Motor neuron (in vitro differentiated cells): Measurements from ENCODE around the gene ETS1. TPM values are rescaled to one million over a fixed set of nuclear protein-coding genes. Genes with fewer than 3 reads are reported as not detected.
"Not testable (repeated sequence)": the region's sequence is repeated elsewhere in the genome, so short reads cannot be mapped to it uniquely, and the experiment has no call there.

Source experiments
- ATAC-seq, 8 experiments: fragments of 200-7000 bp; cut with Tn5 transposase; replicated peaks in 6 of 8; 2 replicates each; pipeline ENCODE4 v1.8.0; 2021; ENCODE audit warnings: mild to moderate bottlenecking in 8 of 8, moderate library complexity in 8 of 8
- H3K27ac ChIP-seq, 2 donors: fragments of 250-450 bp; sonication (Bioruptor Pico); 2 replicates each; pipeline ENCODE4 v1.9.0; 2021; ENCODE audit warnings: antibody characterized with exemption in 2 of 2, mild to moderate bottlenecking in 2 of 2, moderate library complexity in 1 of 2
- H3K4me1 ChIP-seq, 2 donors: fragments of 250-450 bp; sonication (Bioruptor Pico); replicated peaks in 1 of 2; 2 replicates each; pipeline ENCODE4 v1.6.1; 2021; ENCODE audit warnings: antibody characterized with exemption in 2 of 2, mild to moderate bottlenecking in 2 of 2, moderate library complexity in 1 of 2
- H3K4me3 ChIP-seq, 5 donors: fragments of 250-450 bp; sonication (Bioruptor Pico); 2 replicates each; pipeline ENCODE4 v1.9.0; 2021; ENCODE audit warnings: antibody characterized with exemption in 5 of 5, mild to moderate bottlenecking in 5 of 5, moderate library complexity in 4 of 5
- WGBS, 10 experiments: fragments of 450-650 bp; shearing (Covaris generic); methylation state at CpG; one replicate each; pipeline ENCODE4 v1.0.0; 2022; 5-methylcytosine and 5-hydroxymethylcytosine counted together
- in situ Hi-C, 9 experiments: fragments of 400-800 bp; cut with MboI; loops; one replicate each; pipeline ENCODE4 v1.15.0; 2021; ENCODE audit warnings: low sequenced_read_pairs in 9 of 9, low pct_unique_long_range_greater_than_20kb in 2 of 9; ENCODE audit not compliant: unreplicated experiment in 9 of 9
- total RNA-seq, 8 experiments: library from RNA; unstranded; fragments of 300-600 nt; gene quantifications; 2 replicates each; pipeline versions ENCODE4 v1.2.3 to v1.2.4, GENCODE V29; 2022

ETS1 gene
- total RNA-seq, 8 experiments from 2014 or later, result 0.11 to 18.4 (median 3.4) TPM

DNA sequence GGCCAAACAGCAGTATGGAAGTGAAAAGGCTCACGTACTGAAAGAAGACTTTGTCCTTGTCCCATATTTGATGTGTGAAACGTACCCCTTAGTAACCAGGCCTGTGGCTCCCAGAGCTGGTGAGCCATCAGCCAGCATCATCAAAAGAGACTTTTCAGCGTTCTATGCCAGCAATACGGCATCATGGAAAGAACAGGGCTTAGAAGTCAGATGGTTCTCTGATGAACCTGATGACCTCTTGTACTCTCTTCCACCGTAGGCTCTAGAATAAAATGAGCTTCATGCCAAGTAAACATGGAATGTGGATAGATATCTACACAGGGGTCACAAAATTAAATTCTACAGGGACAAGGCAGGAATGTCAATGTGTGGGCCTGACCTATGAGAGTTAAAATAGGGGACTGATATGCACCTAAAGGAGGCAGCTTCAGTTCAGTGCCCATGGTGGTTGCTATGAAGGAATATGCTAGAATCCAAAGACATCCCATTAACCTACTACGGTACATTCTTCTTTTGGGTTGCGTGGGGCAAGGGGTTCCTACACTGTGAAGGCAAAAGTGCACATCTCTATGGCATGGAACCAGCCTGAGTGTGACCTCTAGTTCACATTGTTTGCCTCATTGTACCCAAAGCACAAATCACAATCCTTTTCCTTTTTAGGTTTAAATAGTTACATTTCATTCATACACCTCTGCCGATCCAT is 130.6 kb downstream of the ETS1 start:
- in situ Hi-C loops, result loop anchor here in 1 of 9 experiments (25.0 kb wide), 1 partner anchor 169 kb away; no protein-coding TSS in a partner anchor
- no peak for ATAC-seq
- H3K4me3 ChIP-seq, result no peak overlapping the region
- WGBS, 10 experiments, result 84 to 100% (median 89%) methylated on average over 2 to 5 of the region's 8 CpGs; no CpG with 5 or more reads in 1 of the 10 experiments
- H3K27ac ChIP-seq, result no peak overlapping the region
- no peaks in the 10 kb centered on the region for H3K4me1 ChIP-seq

DNA sequence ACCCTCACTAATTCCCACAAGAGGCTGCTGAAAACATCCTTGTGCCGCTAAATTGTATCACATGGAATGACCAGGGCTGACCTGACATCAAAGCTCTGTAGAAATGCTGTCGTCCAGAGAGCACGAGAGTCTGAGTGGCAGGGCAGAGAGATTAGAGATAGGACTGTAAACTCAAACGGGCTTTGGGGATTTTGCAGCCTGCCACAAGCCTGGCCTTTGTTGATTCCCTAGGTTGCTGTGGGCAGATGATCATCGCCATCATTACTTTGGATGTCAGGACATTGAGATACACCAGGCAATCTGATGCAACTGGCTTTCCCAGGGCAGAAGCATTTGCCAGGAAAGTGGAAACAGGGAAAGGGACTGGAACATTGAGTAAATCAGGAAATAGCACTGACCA is 131.6 kb downstream of the ETS1 start:
- ATAC-seq, result no peak

DNA sequence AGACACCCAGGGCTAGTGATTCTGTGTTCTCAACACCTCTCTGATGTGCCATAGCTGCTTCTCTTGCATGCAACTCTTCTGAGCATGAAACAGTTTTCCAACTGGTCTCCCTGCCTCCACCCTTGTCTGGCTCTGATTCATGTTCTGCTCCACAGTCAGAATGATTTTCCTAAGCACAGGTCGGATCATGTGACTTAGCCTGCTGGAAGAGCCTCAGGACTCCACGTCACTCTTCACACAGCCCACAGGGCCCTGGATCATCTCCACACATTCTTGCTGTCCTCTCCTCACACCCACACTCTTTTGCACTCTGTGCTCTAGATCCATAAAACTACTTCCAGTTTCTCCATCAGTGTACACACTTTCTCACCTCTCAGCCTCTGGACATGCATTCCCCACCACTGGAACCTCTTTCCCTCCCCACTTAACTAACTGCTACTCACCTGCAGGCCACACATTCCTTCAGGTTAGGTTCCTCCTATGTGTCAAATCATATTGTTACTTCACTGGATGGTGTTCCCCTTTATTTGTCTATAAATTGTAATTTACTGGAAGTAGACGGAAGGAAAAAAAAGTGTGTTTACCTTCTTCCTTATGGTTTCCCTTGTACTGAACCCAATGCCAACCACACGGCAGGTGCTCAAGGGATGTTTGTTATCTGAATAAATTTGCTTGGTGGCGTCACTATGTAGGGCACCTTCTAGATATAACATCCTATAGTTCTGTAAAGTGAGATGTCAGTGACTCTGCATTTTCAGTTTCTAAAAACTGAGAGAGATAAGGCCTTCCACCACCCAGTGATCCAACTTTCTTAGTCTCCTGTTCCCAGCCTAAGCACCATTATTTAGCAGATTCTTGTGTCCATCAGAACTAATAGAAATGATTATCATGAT is 133.7 kb downstream of the ETS1 start:
- no peak overlapping the region for H3K27ac ChIP-seq
- 64 to 100% (median 81%) methylated on average over 1 to 4 of the region's 5 CpGs; no CpG with 5 or more reads in 1 of the 10 experiments for WGBS, 10 experiments

More for the DNA sequence above, 131.6 kb downstream of the ETS1 start:
- in situ Hi-C loops, result loop anchor here in 1 of 9 experiments (25.0 kb wide), 1 partner anchor 168 kb away; no protein-coding TSS in a partner anchor
- no peaks in the 10 kb centered on the region for H3K4me1 ChIP-seq
- 67 to 100% (median 88%) methylated on average over 1 to 5 of the region's 5 CpGs; no CpG with 5 or more reads in 6 of the 10 experiments for WGBS, 10 experiments
- H3K4me3 ChIP-seq, result no peak overlapping the region
- H3K27ac ChIP-seq, result no peak overlapping the region

DNA sequence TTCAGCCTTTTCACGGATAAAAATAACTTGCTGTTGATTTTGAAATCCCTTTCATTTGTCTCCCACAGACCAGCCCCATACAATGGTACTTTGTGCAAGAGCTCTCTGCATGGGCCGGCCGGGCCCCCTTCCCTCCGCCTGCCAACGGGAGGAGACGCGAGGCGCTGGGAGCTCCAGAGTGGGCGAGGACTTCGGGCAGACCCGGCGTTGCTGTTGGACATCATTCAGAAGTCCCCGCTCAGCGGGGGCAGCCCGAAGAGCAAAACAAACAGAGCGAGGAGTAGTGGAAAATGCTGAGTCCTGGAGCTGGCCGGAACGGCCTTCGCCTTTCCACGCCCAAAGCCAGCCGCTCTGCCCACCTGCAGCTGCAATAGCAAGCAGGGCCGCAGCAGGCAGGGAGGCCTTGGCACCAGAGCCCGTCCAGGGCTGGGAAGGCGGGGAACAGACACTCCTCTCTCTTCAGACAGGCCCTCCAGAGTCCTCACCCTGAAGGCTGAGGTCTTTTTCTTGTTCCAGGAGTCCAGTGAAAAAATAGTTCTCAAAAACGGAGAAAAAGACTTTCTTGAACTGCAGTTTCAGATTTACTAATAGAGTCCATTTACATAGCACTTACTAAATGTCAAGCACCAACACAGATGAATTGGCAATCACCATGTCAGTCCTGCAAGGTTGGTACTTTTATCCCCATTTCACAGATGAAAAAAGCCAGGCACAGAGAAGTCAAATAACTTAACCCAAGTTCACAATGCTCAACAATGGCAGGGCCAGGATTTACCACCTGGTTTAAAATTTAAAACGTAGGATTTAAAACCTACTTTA is 135.5 kb downstream of the ETS1 start:
- in situ Hi-C loops, result loop anchor here in 1 of 9 experiments (25.0 kb wide), 1 partner anchor 165 kb away; no protein-coding TSS in a partner anchor
- Histone ChIP-seq H3K4me1 (no peaks in the 10 kb centered on the region), H3K27ac (no peak overlapping the region), H3K4me3 (no peak overlapping the region)
- 25 to 92% (median 73%) methylated on average over 1 to 15 of the region's 26 CpGs; no CpG with 5 or more reads in 2 of the 10 experiments for WGBS, 10 experiments
- peak in 7 of 8 experiments; percentile 54 to 95 (median 78) for ATAC-seq

More for the DNA sequence above, 133.7 kb downstream of the ETS1 start:
- in situ Hi-C loops, result loop anchor here in 1 of 9 experiments (25.0 kb wide), 1 partner anchor 166 kb away; no protein-coding TSS in a partner anchor
- ATAC-seq, result peak; percentile 59 to 96 (median 78)
- Histone ChIP-seq H3K4me3 (no peak overlapping the region), H3K4me1 (no peaks in the 10 kb centered on the region)

DNA sequence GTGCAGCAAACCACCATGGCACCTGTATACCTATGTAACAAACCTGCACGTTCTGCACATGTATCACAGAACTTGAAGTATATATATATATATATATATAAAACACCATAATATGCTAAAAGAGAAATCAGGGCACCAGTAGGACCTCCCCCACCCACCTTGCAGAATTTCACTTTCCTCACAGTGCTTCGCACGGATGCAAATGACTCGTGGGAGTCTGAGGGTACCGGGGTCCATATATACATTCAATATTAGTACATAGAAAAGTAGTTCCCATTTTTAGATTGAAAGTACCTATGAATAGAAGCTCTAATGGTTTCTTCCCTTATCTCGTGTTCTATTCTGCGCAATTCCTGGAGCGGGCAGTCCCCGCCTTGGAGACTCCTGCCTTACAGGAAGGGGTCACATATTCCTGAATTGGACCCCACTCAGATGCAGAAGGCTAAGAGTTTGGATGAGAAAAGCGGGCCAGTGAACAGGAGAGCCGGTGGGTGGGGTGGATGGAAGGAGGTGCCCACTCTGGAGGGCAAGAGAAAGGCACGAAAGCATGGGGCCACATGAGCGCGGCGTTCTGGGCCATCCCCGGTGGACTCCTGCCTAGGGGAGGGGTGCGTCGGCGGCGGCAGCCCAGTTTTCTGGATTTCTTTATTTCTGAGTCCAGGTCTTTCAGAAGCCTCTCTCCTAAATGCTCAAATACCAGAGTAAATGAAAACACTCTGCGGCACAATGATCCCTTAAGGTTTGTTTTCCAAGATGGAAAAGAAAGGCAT is 136.3 kb downstream of the ETS1 start:
- in situ Hi-C loops, result loop anchor here in 1 of 9 experiments (25.0 kb wide), 1 partner anchor 164 kb away; no protein-coding TSS in a partner anchor
- WGBS, 10 experiments, result 53 to 94% (median 93%) methylated on average over 6 to 12 of the region's 21 CpGs; no CpG with 5 or more reads in 5 of the 10 experiments
- peak in 1 of 8 experiments; percentile 8 for ATAC-seq
- H3K27ac ChIP-seq, result no peak overlapping the region
- H3K4me3 ChIP-seq, result no peak overlapping the region
- H3K4me1 ChIP-seq, result no peaks in the 10 kb centered on the region

DNA sequence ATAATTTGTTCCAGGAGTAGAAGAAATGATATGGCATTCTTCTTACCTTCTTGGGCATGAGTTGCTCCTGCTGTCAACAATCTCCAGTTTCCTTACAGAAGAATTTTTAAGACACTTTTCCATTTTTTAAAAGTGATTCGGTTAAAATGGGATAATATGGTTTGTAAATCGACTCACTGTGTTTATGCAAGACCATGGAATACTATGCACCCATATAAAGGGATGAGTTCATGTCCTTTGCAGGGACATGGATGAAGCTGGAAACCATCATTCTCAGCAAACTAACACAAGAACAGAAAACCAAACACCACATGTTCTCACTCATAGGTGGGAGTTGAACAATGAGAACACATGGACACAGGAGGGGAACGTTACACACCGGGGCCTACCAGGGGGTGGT is 136.9 kb downstream of the ETS1 start:
- in situ Hi-C loops, result loop anchor here in 1 of 9 experiments (25.0 kb wide), 1 partner anchor 163 kb away; no protein-coding TSS in a partner anchor
- WGBS, 10 experiments, result 0 to 92% (median 68%) methylated on average over 1 to 2 of the region's 4 CpGs; no CpG with 5 or more reads in 2 of the 10 experiments
- not testable (repeated sequence) for H3K4me1 ChIP-seq, ATAC-seq, H3K4me3 ChIP-seq, H3K27ac ChIP-seq

DNA sequence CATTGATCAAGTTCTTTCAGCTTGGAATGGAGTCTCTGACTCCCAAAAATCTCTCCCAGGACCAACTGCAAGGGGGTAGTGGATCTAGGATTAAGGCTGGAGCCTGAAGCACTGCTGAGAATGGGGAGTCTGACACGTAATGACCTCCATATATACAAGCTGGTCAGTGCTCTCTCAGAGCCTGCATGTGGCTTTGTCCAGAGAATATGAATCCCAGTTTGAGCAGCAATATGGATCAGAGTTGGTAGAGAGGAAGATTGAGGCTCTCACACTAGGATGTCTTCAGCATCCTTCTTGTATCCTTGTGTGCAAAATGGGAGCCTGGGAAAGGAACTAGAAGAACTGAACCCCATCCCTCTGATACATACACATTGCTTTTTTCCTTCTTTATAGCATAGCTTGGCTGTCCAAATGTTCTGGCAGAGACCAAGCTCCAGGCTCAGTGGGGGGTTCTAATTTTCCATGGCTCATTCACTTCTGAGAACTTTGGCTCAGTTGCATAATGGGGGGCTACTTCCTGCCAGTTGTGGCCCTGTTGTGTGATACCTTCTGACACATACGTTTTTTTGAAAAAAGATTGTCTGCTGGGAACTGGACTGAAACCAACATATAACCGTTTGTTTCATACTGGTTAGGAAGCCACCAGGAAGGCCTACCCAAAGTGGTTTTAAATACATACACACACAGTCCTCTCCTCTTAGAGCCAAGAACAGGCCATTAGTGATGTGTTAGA is 138.2 kb downstream of the ETS1 start:
- no peak overlapping the region for H3K4me3 ChIP-seq
- no peak for ATAC-seq
- H3K4me1 ChIP-seq, result no peaks in the 10 kb centered on the region
- H3K27ac ChIP-seq, result no peak overlapping the region
- in situ Hi-C loops, result no loop called here
- 0 to 100% (median 65%) methylated on average over 1 to 3 of the region's 3 CpGs; no CpG with 5 or more reads in 1 of the 10 experiments for WGBS, 10 experiments

DNA sequence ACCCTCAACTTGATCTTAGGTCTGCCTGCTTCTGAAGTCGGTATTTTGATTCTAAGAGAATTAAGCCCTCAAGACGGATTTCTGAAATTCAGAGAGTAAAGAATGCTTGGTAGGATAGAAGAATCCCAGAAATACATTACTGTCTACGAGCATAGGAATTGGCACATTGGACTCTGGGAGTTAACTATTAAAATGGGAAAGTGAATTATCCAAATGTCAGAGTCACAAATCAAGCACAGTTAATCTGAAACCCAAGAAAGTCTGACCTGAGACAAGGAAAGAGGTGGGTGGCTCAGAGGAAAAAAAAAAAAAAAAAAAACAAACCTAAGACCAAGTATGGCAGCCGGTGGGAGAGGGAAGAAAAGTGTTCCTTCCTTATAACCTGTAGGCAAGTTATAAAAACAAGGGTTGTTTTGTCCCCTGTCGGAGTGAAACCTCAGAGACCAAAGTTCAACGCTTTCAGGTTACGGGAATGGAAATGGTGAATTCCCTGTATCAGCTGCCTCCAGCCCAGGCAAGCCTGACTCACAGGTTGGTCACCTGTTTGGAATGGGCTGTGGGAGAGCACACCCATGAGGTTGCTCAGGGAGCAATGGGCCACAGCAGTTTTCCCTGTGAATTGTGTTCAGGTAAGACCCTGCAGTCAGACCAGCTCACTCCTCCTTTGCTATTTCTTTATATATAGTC is 139.0 kb downstream of the ETS1 start:
- no peak for ATAC-seq
- Histone ChIP-seq H3K27ac (no peak overlapping the region), H3K4me3 (no peak overlapping the region), H3K4me1 (no peaks in the 10 kb centered on the region)
- in situ Hi-C loops, result no loop called here
- 61 to 95% (median 83%) methylated on average over 2 to 7 of the region's 7 CpGs; no CpG with 5 or more reads in 1 of the 10 experiments for WGBS, 10 experiments

DNA sequence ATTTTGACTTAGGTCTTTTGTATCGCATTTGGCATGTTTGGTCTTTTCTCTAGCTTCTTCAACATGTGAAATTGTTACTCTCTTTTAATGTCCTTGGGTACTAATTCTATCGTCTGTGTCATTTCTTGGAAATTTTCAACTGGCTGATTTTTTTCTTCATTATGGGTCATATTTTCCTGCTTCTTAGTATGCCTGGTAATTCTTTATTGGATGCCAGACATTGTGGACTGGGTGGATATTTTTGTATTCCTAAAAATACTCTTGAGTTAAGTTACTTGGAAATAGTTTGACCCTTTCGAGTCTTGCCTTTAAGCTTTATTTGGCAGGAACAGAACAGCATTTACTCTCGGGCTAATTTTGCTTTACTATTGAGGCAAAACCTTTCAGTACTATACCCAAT is 140.1 kb downstream of the ETS1 start:
- H3K4me1 ChIP-seq, result no peaks in the 10 kb centered on the region
- 29 to 100% (median 89%) methylated on average over 2 to 4 of the region's 4 CpGs; no CpG with 5 or more reads in 1 of the 10 experiments for WGBS, 10 experiments
- H3K4me3 ChIP-seq, result no peak overlapping the region
- no peak overlapping the region for H3K27ac ChIP-seq
- no peak for ATAC-seq
- in situ Hi-C loops, result no loop called here

DNA sequence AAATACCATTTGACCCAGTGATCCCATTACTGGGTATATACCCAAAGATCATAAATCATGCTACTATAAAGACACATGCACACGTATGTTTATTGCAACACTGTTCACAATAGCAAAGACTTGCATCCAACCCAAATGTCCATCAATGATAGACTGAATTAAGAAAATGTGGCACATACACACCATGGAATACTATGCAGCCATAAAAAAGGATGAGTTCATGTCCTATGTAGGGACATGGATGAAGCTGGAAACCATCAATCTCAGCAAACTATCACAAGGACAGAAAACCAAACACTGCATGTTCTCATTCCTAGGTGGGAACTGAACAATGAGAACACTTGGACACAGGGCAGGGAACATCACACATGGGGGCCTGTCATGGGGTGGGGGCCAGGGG is 141.4 kb downstream of the ETS1 start:
- H3K4me1 ChIP-seq, H3K4me3 ChIP-seq, ATAC-seq, H3K27ac ChIP-seq, in situ Hi-C loops: not testable (repeated sequence)
- 83 to 90% methylated on average over 1 of the region's 1 CpG; no CpG with 5 or more reads in 8 of the 10 experiments for WGBS, 10 experiments

DNA sequence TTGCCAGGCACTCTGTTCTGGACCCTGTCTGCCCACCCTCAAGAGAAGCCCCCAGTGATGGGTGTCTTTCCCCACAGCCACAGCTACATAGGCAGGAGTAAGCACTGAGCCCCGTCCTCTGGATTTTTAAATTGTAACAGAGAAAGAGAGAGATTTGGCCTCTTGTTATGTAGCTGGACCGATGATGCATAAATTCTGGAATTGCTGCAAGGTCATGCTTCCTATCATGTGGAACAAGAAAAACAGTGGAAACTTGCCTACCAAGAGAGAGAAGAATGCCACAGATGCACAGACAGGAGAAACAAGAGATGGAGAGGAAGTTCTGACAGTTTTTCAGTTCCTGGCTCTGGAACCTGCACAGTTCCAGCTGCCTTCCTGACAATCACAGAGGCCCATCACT is 150.2 kb downstream of the ETS1 start:
- no peak overlapping the region for H3K27ac ChIP-seq

More for the DNA sequence above, 150.2 kb downstream of the ETS1 start:
- WGBS, 10 experiments, result 18 to 100% (median 58%) methylated on average over 1 to 2 of the region's 2 CpGs; no CpG with 5 or more reads in 2 of the 10 experiments
- no peak overlapping the region for H3K4me3 ChIP-seq
- in situ Hi-C loops, result no loop called here
- H3K4me1 ChIP-seq, result no peaks in the 10 kb centered on the region
- no peak for ATAC-seq
